ENCODE data around the gene FPR2. TPM values are rescaled to one million over a fixed set of nuclear protein-coding genes. Genes with fewer than 3 reads are reported as not detected.
"Not testable (repeated sequence)": the region's sequence is repeated elsewhere in the genome, so short reads cannot be mapped to it uniquely, and the experiment has no call there.

FPR2 gene
- not detected in 2 replicates for total RNA-seq

GRCh38 chr19:51760697-51761356 lies at the start of gene FPR2:
Gene FPR2 (plus strand): TSS chr19:51761180. CDS start chr19:51768659, 7,479 bp downstream.
- intact Hi-C loops (cut with micrococcal nuclease), result no loop called here

GRCh38 chr19:51711702-51712101 lies 49.3 kb upstream of the FPR2 start:
- intact Hi-C loops (cut with micrococcal nuclease), result no loop called here

- intact Hi-C loops (cut with micrococcal nuclease), result no loop called here
Measured at GRCh38 chr19:51712461-51713081, 48.4 kb upstream of the FPR2 start.

GRCh38 chr19:51713319-51714285 lies 47.4 kb upstream of the FPR2 start:
- intact Hi-C loops (cut with micrococcal nuclease), result no loop called here

GRCh38 chr19:51714848-51715247 lies 46.1 kb upstream of the FPR2 start:
- intact Hi-C loops (cut with micrococcal nuclease), result no loop called here

GRCh38 chr19:51715850-51716249 lies 45.1 kb upstream of the FPR2 start:
- intact Hi-C loops (cut with micrococcal nuclease), result no loop called here

- intact Hi-C loops (cut with micrococcal nuclease), result no loop called here
Measured at GRCh38 chr19:51716925-51717324, 44.1 kb upstream of the FPR2 start.

GRCh38 chr19:51719251-51719988 lies 41.6 kb upstream of the FPR2 start:
- intact Hi-C loops (cut with micrococcal nuclease), result no loop called here

GRCh38 chr19:51721905-51722304 lies 39.1 kb upstream of the FPR2 start:
- intact Hi-C loops (cut with micrococcal nuclease), result no loop called here

- intact Hi-C loops (cut with micrococcal nuclease), result no loop called here
Measured at GRCh38 chr19:51722492-51722891, 38.5 kb upstream of the FPR2 start.

GRCh38 chr19:51724543-51724942 lies 36.4 kb upstream of the FPR2 start:
- intact Hi-C loops (cut with micrococcal nuclease), result no loop called here

- intact Hi-C loops (cut with micrococcal nuclease), result no loop called here
Measured at GRCh38 chr19:51726049-51726448, 34.9 kb upstream of the FPR2 start.

- intact Hi-C loops (cut with micrococcal nuclease), result no loop called here
Measured at GRCh38 chr19:51727349-51727880, 33.6 kb upstream of the FPR2 start.

- intact Hi-C loops (cut with micrococcal nuclease), result no loop called here
Measured at GRCh38 chr19:51729781-51730180, 31.2 kb upstream of the FPR2 start.

GRCh38 chr19:51733742-51734522 lies 27.0 kb upstream of the FPR2 start:
- intact Hi-C loops (cut with micrococcal nuclease), result no loop called here

- intact Hi-C loops (cut with micrococcal nuclease), result no loop called here
Measured at GRCh38 chr19:51735759-51736449, 25.1 kb upstream of the FPR2 start.

GRCh38 chr19:51737389-51737788 lies 23.6 kb upstream of the FPR2 start:
- intact Hi-C loops (cut with micrococcal nuclease), result no loop called here

- intact Hi-C loops (cut with micrococcal nuclease), result no loop called here
Measured at GRCh38 chr19:51737924-51738323, 23.1 kb upstream of the FPR2 start.

- intact Hi-C loops (cut with micrococcal nuclease), result not testable (repeated sequence)
Measured at GRCh38 chr19:51738523-51738922, 22.5 kb upstream of the FPR2 start.

All from T-helper 2 cell treated with Interferon-gamma antibody and Interleukin-4, amounts not matched to agents 100 ng/mL and 5 ng/mL, for 36 hours (primary cell).